GM23248 (cell line): ENCODE results near the gene RGS4. TPM values are rescaled to one million over a fixed set of nuclear protein-coding genes. Genes with fewer than 3 reads are reported as not detected.

Experiments used
- DNase-seq: peaks from one replicate; pipeline ENCODE4 v3.0.0-alpha.2; 2015
- H2AFZ ChIP-seq: fragments of 200-600 bp; sonication (generic); 2 replicates; pipeline ENCODE4 v1.6.1; 2016; ENCODE audit warnings: antibody characterized with exemption
- H3F3A ChIP-seq: fragments of 200-600 bp; sonication (generic); 2 replicates; pipeline ENCODE4 v1.6.1; 2016; ENCODE audit warnings: mild to moderate bottlenecking, antibody characterized with exemption, mixed run types; ENCODE audit not compliant: insufficient read depth
- H3K27ac ChIP-seq: fragments of 200-600 bp; sonication (generic); 2 replicates; pipeline ENCODE4 v1.5.1; 2016; ENCODE audit warnings: mild to moderate bottlenecking
- H3K27me3 ChIP-seq: fragments of 200-600 bp; sonication (generic); replicated peaks from 2 replicates; pipeline ENCODE4 v1.6.1; 2016; ENCODE audit warnings: mild to moderate bottlenecking; ENCODE audit not compliant: insufficient read depth
- H3K36me3 ChIP-seq: fragments of 200-600 bp; sonication (generic); 2 replicates; pipeline ENCODE4 v1.6.1; 2016; ENCODE audit warnings: low read depth, mild to moderate bottlenecking
- H3K4me1 ChIP-seq: fragments of 200-600 bp; sonication (generic); 2 replicates; pipeline ENCODE4 v1.6.1; 2016; ENCODE audit warnings: mild to moderate bottlenecking; ENCODE audit not compliant: insufficient read depth
- H3K4me2 ChIP-seq: fragments of 200-600 bp; sonication (generic); one replicate; pipeline ENCODE4 v1.6.1; 2016; ENCODE audit warnings: mild to moderate bottlenecking; ENCODE audit not compliant: unreplicated experiment
- H3K4me3 ChIP-seq: fragments of 200-600 bp; sonication (generic); 2 replicates; pipeline ENCODE4 v1.5.1; 2016; ENCODE audit warnings: mild to moderate bottlenecking
- H3K79me2 ChIP-seq: fragments of 200-600 bp; sonication (generic); 2 replicates; pipeline ENCODE4 v1.6.1; 2016; ENCODE audit warnings: mild to moderate bottlenecking; ENCODE audit not compliant: insufficient read depth
- H3K9ac ChIP-seq: fragments of 200-600 bp; sonication (generic); 2 replicates; pipeline ENCODE4 v1.6.1; 2016; ENCODE audit warnings: mild to moderate bottlenecking
- H3K9me2 ChIP-seq: fragments of 200-600 bp; sonication (generic); 2 replicates; pipeline ENCODE4 v1.6.1; 2016; ENCODE audit warnings: mixed run types, mild to moderate bottlenecking, moderate library complexity; ENCODE audit not compliant: insufficient read depth
- H3K9me3 ChIP-seq: fragments of 200-600 bp; sonication (generic); one replicate; pipeline ENCODE4 v1.6.1; 2017; ENCODE audit warnings: low read depth
- H4K20me1 ChIP-seq: fragments of 200-600 bp; sonication (generic); 2 replicates; pipeline ENCODE4 v1.6.0; 2016; ENCODE audit not compliant: insufficient read depth
- EZH2 ChIP-seq: fragments of 200-600 bp; sonication (generic); IDR thresholded peaks from 2 replicates; pipeline ENCODE4 v1.6.1; 2018; ENCODE audit warnings: antibody characterized with exemption, mild to moderate bottlenecking; ENCODE audit not compliant: insufficient read depth, poor library complexity, severe bottlenecking
- EZH2phosphoT487 ChIP-seq: fragments of 200-600 bp; sonication (generic); IDR thresholded peaks from 2 replicates; pipeline ENCODE4 v1.6.1; 2018; ENCODE audit warnings: antibody characterized with exemption, moderate library complexity, mild to moderate bottlenecking, low read depth; ENCODE audit not compliant: insufficient read depth
- WGBS, 2 experiments: methylation state at CpG; one replicate each; pipeline ENCODE4 v1.1.6; 2015 to 2017; ENCODE audit warnings: low lambda C conversion rate in 2 of 2, low coverage in 1 of 2; ENCODE audit errors: missing lambda C conversion rate in 2 of 2; 5-methylcytosine and 5-hydroxymethylcytosine counted together
- in situ Hi-C: fragments of 300-500 bp; cut with MboI; formaldehyde crosslinking; loops from 2 replicates; pipeline ENCODE4 v1.15.0; 2020
- polyA plus RNA-seq: library from polyadenylated mRNA; unstranded; fragments of >200 nt; fragmentation: Nextera tagmentation; extraction: Ambion mirVana; gene quantifications from 2 replicates; pipeline ENCODE4 v1.2.1, GENCODE V29; 2016
- total RNA-seq: library from RNA; depleted of rRNA; stranded (reverse); fragments of >200 nt; shearing (Covaris generic); gene quantifications from 2 replicates; pipeline ENCODE4 v1.2.3, GENCODE V29; 2014

Gene RGS4
- total and polyA plus RNA-seq, 2 experiments from 2014 or later = 11.2 to 27.9 TPM

GRCh38 chr1:163090321-163090945 is 21.3 kb downstream of the RGS4 start:
- H3K4me3 ChIP-seq = no peak overlapping the region
- WGBS, 2 experiments = 59 to 61% methylated on average over 3 of the region's 3 CpGs
- in situ Hi-C loops = no loop called here
- no peaks in the 10 kb centered on the region for H3K9me3 ChIP-seq
- no peaks in the 10 kb centered on the region for H4K20me1 ChIP-seq
- no peak for TF ChIP-seq EZH2phosphoT487
- TF ChIP-seq EZH2 = no peak
- no peaks in the 10 kb centered on the region for H3K9me2 ChIP-seq
- no peaks in the 10 kb centered on the region for H3K36me3 ChIP-seq
- no peak overlapping the region for H3K9ac ChIP-seq
- H2AFZ ChIP-seq = no peak overlapping the region
- no peaks in the 10 kb centered on the region for H3K79me2 ChIP-seq
- peaks cover 19% of the 10 kb centered on the region for H3F3A ChIP-seq
- no peaks in the 10 kb centered on the region for H3K27me3 ChIP-seq
- peaks cover 16% of the 10 kb centered on the region for H3K4me1 ChIP-seq
- no peak overlapping the region for H3K27ac ChIP-seq
- peak; percentile 83 for DNase-seq
- H3K4me2 ChIP-seq = peak overlapping the region; percentile 14

- H3F3A ChIP-seq = peaks cover 4% of the 10 kb centered on the region; the same call in 1 of the 2 replicates
- no peaks in the 10 kb centered on the region for H3K9me2 ChIP-seq
- no peaks in the 10 kb centered on the region for H3K79me2 ChIP-seq
- no peak overlapping the region for H2AFZ ChIP-seq
- H3K4me3 ChIP-seq = no peak overlapping the region
- in situ Hi-C loops = no loop called here
- no peaks in the 10 kb centered on the region for H4K20me1 ChIP-seq
- TF ChIP-seq EZH2 (no peak), EZH2phosphoT487 (no peak)
- no peaks in the 10 kb centered on the region for H3K36me3 ChIP-seq
- H3K4me1 ChIP-seq = peaks cover 4% of the 10 kb centered on the region; the same call in 1 of the 2 replicates
- WGBS, 2 experiments = 86 to 88% methylated on average over 4 of the region's 4 CpGs
- H3K27me3 ChIP-seq = no peaks in the 10 kb centered on the region
- DNase-seq = no peak
- H3K4me2 ChIP-seq = no peak overlapping the region
- no peak overlapping the region for H3K27ac ChIP-seq
- H3K9ac ChIP-seq = no peak overlapping the region
- no peaks in the 10 kb centered on the region for H3K9me3 ChIP-seq
These were observed 24.0 kb downstream of the RGS4 start for GRCh38 chr1:163093169-163093568.

GRCh38 chr1:163093579-163093978 is 24.4 kb downstream of the RGS4 start:
- Histone ChIP-seq H3F3A (peaks cover 4% of the 10 kb centered on the region; the same call in 1 of the 2 replicates), H3K4me3 (no peak overlapping the region), H2AFZ (no peak overlapping the region), H3K36me3 (no peaks in the 10 kb centered on the region), H3K9ac (no peak overlapping the region), H3K4me2 (no peak overlapping the region), H3K79me2 (no peaks in the 10 kb centered on the region), H3K4me1 (peaks cover 4% of the 10 kb centered on the region; the same call in 1 of the 2 replicates), H4K20me1 (no peaks in the 10 kb centered on the region), H3K27ac (no peak overlapping the region), H3K27me3 (no peaks in the 10 kb centered on the region), H3K9me3 (no peaks in the 10 kb centered on the region), H3K9me2 (no peaks in the 10 kb centered on the region)
- in situ Hi-C loops = no loop called here
- TF ChIP-seq EZH2 (no peak), EZH2phosphoT487 (no peak)
- no peak for DNase-seq
- 83 to 84% methylated on average over 9 of the region's 9 CpGs for whole genome bisulfite sequencing, 2 experiments

GRCh38 chr1:163094182-163094581 is 25.0 kb downstream of the RGS4 start:
- H3K36me3 ChIP-seq = no peaks in the 10 kb centered on the region
- no peak for TF ChIP-seq EZH2
- TF ChIP-seq EZH2phosphoT487 = no peak
- no peak overlapping the region for H3K9ac ChIP-seq
- in situ Hi-C loops = no loop called here
- peaks cover 4% of the 10 kb centered on the region; the same call in 1 of the 2 replicates for H3K4me1 ChIP-seq
- H3K4me3 ChIP-seq = no peak overlapping the region
- no peaks in the 10 kb centered on the region for H3K27me3 ChIP-seq
- H3K9me3 ChIP-seq = no peaks in the 10 kb centered on the region
- H3K79me2 ChIP-seq = no peaks in the 10 kb centered on the region
- peaks cover 4% of the 10 kb centered on the region; the same call in 1 of the 2 replicates for H3F3A ChIP-seq
- DNase-seq = no peak
- 82 to 84% methylated on average over 4 of the region's 4 CpGs for WGBS, 2 experiments
- H2AFZ ChIP-seq = no peak overlapping the region
- no peaks in the 10 kb centered on the region for H3K9me2 ChIP-seq
- H3K4me2 ChIP-seq = no peak overlapping the region
- H4K20me1 ChIP-seq = no peaks in the 10 kb centered on the region
- H3K27ac ChIP-seq = no peak overlapping the region
